HEK293 (cell line): ENCODE measurements around the gene KIDINS220.

Source experiments
- CTCF ChIA-PET: fragments of 350-600 bp; formaldehyde crosslinking; extraction: SDS; loops from one replicate; lab custom pipeline; 2021; ENCODE audit warnings: antibody characterized with exemption; lab: Yijun Ruan, JAX
- POLR2A ChIA-PET: fragments of 300-600 bp; formaldehyde crosslinking; extraction: SDS; loops from one replicate; lab custom pipeline; 2020; ENCODE audit warnings: antibody characterized with exemption, inconsistent platforms; lab: Yijun Ruan, JAX
- H3K27ac ChIP-seq: fragments of 200-500 bp; sonication (Bioruptor generic); 2 replicates; pipeline ENCODE4 v1.5.1; 2014; ENCODE audit warnings: low read depth, low read length, control low read depth, inconsistent platforms; ENCODE audit errors: extremely low read depth
- H3K36me3 ChIP-seq, 2 experiments: fragments of 200-500 bp in 1 of 2; sonication (Bioruptor generic) in 1 of 2; 1 replicate in 1 of 2; 2 replicates in 1 of 2; pipeline ENCODE4 v1.5.1; 2014 to 2017; ENCODE audit warnings: inconsistent platforms in 2 of 2, low read length in 2 of 2; ENCODE audit not compliant: control insufficient read depth in 2 of 2, insufficient read depth in 1 of 2
- H3K4me1 ChIP-seq: fragments of 200-500 bp; sonication (Bioruptor generic); 2 replicates; pipeline ENCODE4 v1.5.1; 2014; ENCODE audit warnings: mild to moderate bottlenecking, low read length, inconsistent platforms; ENCODE audit not compliant: control insufficient read depth, insufficient read depth
- H3K4me3 ChIP-seq: 2 replicates; pipeline ENCODE4 v1.5.1; 2011; ENCODE audit warnings: low read depth, mild to moderate bottlenecking, control low read depth, low read length, moderate library complexity
- H3K9me3 ChIP-seq: fragments of 200-500 bp; sonication (Bioruptor generic); 2 replicates; pipeline ENCODE4 v1.5.1; 2014; ENCODE audit warnings: low read depth, low read length, inconsistent platforms; ENCODE audit not compliant: control insufficient read depth, insufficient read depth
- SP3 ChIP-seq: fragments of 450-650 bp; formaldehyde crosslinking; IDR thresholded peaks from 2 replicates; pipeline ENCODE4 v1.5.1; 2016; ENCODE audit warnings: missing biosample characterization, missing genetic modification characterization
- ZBTB17 ChIP-seq: fragments of 450-650 bp; formaldehyde crosslinking; IDR thresholded peaks from 2 replicates; pipeline ENCODE4 v1.5.1; 2016; ENCODE audit warnings: missing biosample characterization, missing genetic modification characterization
- ZBTB7A ChIP-seq: fragments of 450-650 bp; formaldehyde crosslinking; IDR thresholded peaks from 2 replicates; pipeline ENCODE4 v1.5.1; 2016; ENCODE audit warnings: low read depth, missing biosample characterization, missing genetic modification characterization
- ZNF114 ChIP-seq: fragments of 450-650 bp; formaldehyde crosslinking; IDR thresholded peaks from 2 replicates; pipeline ENCODE4 v1.5.0; 2017; ENCODE audit warnings: missing biosample characterization, missing genetic modification characterization
- ZNF239 ChIP-seq: fragments of 450-650 bp; formaldehyde crosslinking; IDR thresholded peaks from 2 replicates; pipeline ENCODE4 v1.5.1; 2016; ENCODE audit warnings: missing biosample characterization, missing genetic modification characterization
- ZNF560 ChIP-seq: fragments of 450-650 bp; formaldehyde crosslinking; IDR thresholded peaks from 2 replicates; pipeline ENCODE4 v1.5.1; 2017; ENCODE audit warnings: missing biosample characterization, missing genetic modification characterization, borderline replicate concordance
- TF ChIP-seq, protein P1 (sequence below): fragments of 450-650 bp; formaldehyde crosslinking; IDR thresholded peaks from 2 replicates; pipeline ENCODE4 v1.5.1; 2016; ENCODE audit warnings: missing biosample characterization, missing genetic modification characterization
- TF ChIP-seq, protein P2 (sequence below): fragments of 450-650 bp; formaldehyde crosslinking; IDR thresholded peaks from 2 replicates; pipeline ENCODE4 v1.5.1; 2016; ENCODE audit warnings: missing biosample characterization, missing genetic modification characterization
- TF ChIP-seq, protein P3 (sequence below): fragments of 450-650 bp; formaldehyde crosslinking; IDR thresholded peaks from 2 replicates; pipeline ENCODE4; 2016; ENCODE audit warnings: missing biosample characterization, missing genetic modification characterization
- TF ChIP-seq, protein P4 (sequence below): fragments of 450-650 bp; formaldehyde crosslinking; conservative IDR thresholded peaks from 2 replicates; pipeline ENCODE4 v1.5.1; 2016; ENCODE audit warnings: low read depth, missing biosample characterization, missing genetic modification characterization
- TF ChIP-seq, protein P5 (sequence below): fragments of 450-650 bp; formaldehyde crosslinking; IDR thresholded peaks from 2 replicates; pipeline ENCODE4 v1.5.1; 2016; ENCODE audit warnings: missing biosample characterization, missing genetic modification characterization
- TF ChIP-seq, protein P6 (sequence below): fragments of 450-650 bp; formaldehyde crosslinking; IDR thresholded peaks from 2 replicates; pipeline ENCODE4 v1.5.1; 2016; ENCODE audit warnings: missing biosample characterization, missing genetic modification characterization

The KIDINS220 gene

DNA sequence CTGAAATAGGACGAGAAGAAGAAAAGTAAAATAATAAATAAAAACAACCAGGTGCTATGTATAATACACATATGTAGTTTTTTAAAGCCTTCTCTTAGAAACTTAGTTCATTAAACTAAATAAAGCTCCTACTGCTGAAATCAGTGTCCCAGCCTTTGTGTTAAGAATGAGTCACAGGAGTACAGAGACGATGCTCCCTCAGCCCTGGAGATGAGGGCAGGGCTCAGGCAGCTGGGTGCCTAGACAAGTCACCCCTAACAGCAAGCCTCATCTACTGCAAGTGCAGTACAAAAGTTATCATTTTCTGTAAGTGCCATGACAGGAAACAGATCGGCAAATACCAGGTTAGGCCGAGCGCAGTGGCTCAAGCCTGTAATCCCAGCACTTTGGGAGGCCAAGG, 18.2 kb downstream of the KIDINS220 start:
- Histone ChIP-seq H3K4me1 (no peaks in the 10 kb centered on the region), H3K36me3 (peaks cover 6 to 19% of the 10 kb centered on the region in 2 experiments), H3K4me3 (no peak overlapping the region), H3K27ac (no peak overlapping the region), H3K9me3 (no peaks in the 10 kb centered on the region)
- TF ChIP-seq, protein P1, sequence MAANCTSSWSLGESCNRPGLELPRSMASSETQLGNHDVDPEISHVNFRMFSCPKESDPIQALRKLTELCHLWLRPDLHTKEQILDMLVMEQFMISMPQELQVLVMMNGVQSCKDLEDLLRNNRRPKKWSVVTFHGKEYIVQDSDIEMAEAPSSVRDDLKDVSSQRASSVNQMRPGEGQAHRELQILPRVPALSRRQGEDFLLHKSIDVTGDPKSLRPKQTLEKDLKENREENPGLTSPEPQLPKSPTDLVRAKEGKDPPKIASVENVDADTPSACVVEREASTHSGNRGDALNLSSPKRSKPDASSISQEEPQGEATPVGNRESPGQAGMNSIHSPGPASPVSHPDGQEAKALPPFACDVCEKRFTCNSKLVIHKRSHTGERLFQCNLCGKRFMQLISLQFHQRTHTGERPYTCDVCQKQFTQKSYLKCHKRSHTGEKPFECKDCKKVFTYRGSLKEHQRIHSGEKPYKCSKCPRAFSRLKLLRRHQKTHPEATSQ: no peak
- TF ChIP-seq ZBTB17 (tag by site-specific recombination) (no peak), SP3 (tag by site-specific recombination) (no peak), ZNF560 (no peak), ZNF239 (tag by site-specific recombination) (no peak), ZNF114 (tag by site-specific recombination) (no peak), ZBTB7A (tag by site-specific recombination) (no peak)
- TF ChIP-seq, protein P2, sequence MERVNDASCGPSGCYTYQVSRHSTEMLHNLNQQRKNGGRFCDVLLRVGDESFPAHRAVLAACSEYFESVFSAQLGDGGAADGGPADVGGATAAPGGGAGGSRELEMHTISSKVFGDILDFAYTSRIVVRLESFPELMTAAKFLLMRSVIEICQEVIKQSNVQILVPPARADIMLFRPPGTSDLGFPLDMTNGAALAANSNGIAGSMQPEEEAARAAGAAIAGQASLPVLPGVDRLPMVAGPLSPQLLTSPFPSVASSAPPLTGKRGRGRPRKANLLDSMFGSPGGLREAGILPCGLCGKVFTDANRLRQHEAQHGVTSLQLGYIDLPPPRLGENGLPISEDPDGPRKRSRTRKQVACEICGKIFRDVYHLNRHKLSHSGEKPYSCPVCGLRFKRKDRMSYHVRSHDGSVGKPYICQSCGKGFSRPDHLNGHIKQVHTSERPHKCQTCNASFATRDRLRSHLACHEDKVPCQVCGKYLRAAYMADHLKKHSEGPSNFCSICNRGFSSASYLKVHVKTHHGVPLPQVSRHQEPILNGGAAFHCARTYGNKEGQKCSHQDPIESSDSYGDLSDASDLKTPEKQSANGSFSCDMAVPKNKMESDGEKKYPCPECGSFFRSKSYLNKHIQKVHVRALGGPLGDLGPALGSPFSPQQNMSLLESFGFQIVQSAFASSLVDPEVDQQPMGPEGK (tag by site-specific recombination): no peak
- TF ChIP-seq, protein P3, sequence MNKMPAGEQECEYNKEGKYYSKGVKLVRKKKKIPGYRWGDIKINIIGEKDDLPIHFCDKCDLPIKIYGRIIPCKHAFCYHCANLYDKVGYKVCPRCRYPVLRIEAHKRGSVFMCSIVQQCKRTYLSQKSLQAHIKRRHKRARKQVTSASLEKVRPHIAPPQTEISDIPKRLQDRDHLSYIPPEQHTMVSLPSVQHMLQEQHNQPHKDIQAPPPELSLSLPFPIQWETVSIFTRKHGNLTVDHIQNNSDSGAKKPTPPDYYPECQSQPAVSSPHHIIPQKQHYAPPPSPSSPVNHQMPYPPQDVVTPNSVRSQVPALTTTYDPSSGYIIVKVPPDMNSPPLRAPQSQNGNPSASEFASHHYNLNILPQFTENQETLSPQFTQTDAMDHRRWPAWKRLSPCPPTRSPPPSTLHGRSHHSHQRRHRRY (tag by site-specific recombination): no peak
- TF ChIP-seq, protein P4, sequence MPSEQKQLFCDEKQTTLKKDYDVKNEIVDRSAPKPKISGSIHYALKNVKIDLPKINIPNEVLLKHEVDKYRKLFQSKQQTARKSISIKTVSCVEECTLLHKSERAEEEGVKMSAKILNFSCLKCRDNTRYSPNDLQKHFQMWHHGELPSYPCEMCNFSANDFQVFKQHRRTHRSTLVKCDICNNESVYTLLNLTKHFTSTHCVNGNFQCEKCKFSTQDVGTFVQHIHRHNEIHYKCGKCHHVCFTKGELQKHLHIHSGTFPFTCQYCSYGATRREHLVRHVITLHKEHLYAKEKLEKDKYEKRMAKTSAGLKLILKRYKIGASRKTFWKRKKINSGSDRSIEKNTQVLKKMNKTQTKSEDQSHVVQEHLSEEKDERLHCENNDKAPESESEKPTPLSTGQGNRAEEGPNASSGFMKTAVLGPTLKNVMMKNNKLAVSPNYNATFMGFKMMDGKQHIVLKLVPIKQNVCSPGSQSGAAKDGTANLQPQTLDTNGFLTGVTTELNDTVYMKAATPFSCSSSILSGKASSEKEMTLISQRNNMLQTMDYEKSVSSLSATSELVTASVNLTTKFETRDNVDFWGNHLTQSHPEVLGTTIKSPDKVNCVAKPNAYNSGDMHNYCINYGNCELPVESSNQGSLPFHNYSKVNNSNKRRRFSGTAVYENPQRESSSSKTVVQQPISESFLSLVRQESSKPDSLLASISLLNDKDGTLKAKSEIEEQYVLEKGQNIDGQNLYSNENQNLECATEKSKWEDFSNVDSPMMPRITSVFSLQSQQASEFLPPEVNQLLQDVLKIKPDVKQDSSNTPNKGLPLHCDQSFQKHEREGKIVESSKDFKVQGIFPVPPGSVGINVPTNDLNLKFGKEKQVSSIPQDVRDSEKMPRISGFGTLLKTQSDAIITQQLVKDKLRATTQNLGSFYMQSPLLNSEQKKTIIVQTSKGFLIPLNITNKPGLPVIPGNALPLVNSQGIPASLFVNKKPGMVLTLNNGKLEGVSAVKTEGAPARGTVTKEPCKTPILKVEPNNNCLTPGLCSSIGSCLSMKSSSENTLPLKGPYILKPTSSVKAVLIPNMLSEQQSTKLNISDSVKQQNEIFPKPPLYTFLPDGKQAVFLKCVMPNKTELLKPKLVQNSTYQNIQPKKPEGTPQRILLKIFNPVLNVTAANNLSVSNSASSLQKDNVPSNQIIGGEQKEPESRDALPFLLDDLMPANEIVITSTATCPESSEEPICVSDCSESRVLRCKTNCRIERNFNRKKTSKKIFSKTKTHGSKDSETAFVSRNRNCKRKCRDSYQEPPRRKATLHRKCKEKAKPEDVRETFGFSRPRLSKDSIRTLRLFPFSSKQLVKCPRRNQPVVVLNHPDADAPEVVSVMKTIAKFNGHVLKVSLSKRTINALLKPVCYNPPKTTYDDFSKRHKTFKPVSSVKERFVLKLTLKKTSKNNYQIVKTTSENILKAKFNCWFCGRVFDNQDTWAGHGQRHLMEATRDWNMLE (tag by site-specific recombination): no peak
- TF ChIP-seq, protein P5, sequence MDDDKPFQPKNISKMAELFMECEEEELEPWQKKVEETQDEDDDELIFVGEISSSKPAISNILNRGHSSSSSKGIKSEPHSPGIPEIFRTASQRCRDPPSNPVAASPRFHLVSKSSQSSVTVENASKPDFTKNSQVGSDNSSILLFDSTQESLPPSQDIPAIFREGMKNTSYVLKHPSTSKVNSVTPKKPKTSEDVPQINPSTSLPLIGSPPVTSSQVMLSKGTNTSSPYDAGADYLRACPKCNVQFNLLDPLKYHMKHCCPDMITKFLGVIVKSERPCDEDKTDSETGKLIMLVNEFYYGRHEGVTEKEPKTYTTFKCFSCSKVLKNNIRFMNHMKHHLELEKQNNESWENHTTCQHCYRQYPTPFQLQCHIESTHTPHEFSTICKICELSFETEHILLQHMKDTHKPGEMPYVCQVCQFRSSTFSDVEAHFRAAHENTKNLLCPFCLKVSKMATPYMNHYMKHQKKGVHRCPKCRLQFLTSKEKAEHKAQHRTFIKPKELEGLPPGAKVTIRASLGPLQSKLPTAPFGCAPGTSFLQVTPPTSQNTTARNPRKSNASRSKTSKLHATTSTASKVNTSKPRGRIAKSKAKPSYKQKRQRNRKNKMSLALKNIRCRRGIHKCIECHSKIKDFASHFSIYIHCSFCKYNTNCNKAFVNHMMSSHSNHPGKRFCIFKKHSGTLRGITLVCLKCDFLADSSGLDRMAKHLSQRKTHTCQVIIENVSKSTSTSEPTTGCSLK (tag by site-specific recombination): no peak
- TF ChIP-seq, protein P6, sequence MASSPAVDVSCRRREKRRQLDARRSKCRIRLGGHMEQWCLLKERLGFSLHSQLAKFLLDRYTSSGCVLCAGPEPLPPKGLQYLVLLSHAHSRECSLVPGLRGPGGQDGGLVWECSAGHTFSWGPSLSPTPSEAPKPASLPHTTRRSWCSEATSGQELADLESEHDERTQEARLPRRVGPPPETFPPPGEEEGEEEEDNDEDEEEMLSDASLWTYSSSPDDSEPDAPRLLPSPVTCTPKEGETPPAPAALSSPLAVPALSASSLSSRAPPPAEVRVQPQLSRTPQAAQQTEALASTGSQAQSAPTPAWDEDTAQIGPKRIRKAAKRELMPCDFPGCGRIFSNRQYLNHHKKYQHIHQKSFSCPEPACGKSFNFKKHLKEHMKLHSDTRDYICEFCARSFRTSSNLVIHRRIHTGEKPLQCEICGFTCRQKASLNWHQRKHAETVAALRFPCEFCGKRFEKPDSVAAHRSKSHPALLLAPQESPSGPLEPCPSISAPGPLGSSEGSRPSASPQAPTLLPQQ (tag by site-specific recombination): no peak
- CTCF ChIA-PET: no interaction called here
- POLR2A ChIA-PET: no interaction called here
